ENCODE data around the gene NUTM1. TPM values are rescaled to one million over a fixed set of nuclear protein-coding genes. Genes with fewer than 3 reads are reported as not detected.

NUTM1 gene
- total and polyA plus RNA-seq, 2 of the 13 experiments (the other 11 are each of a cell fraction or from before 2014, with no cell fraction given) = not detected

- no peak for TF ChIP-seq ZNF558 (CRISPR knock-in tag; IDR thresholded peaks at IDR 0.05; ENCODE audit: borderline replicate concordance)
- no peak for TF ChIP-seq ZBTB1 (CRISPR knock-in tag; IDR thresholded peaks at IDR 0.05; ENCODE audit: borderline replicate concordance)
- TF ChIP-seq GATAD2A (CRISPR knock-in tag; IDR thresholded peaks at IDR 0.05) = no peak
- TF ChIP-seq PHF21A (CRISPR knock-in tag; IDR thresholded peaks at IDR 0.05) = no peak
Measured at GRCh38 chr15:34334672-34335071, 8.4 kb upstream of the NUTM1 start (continued).

GRCh38 chr15:34335176-34336032 lies 7.7 kb upstream of the NUTM1 start:
- H3K36me3 ChIP-seq (replicated peaks in 1 of 2; ENCODE audit: control insufficient read depth in 1 of 2, insufficient read depth in 2 of 2, low read length in 2 of 2) = 0 out of 5 replicates have a peak, but pooled peaks cover 0 to 3% of the 10 kb centered on the region in 2 experiments
- H2AFZ ChIP-seq (ENCODE audit: low read length) = no peak overlapping the region
- in situ Hi-C loops (cut with HindIII; ENCODE audit: extremely low pct_ligation_motif_present, low pct_unique_long_range_greater_than_20kb) = no loop called here
- CTCF ChIA-PET (ENCODE audit: low intra/inter-chr PET ratio, low total read pairs) = no interaction called here
- no peaks in the 10 kb centered on the region; a peak in 1 of 5 replicates for H3K27me3 ChIP-seq (ENCODE audit: control insufficient read depth in 1 of 2, insufficient read depth in 2 of 2, low read length in 2 of 2)
- intact Hi-C loops (cut with micrococcal nuclease; ENCODE audit: unreplicated experiment) = no loop called here
- POLR2A ChIA-PET = no interaction called here
- no peak for ATAC-seq
- H3K79me2 ChIP-seq (ENCODE audit: insufficient read depth, low read length) = no peaks in the 10 kb centered on the region
- H3K4me2 ChIP-seq (ENCODE audit: low read depth, low read length) = no peak overlapping the region
- H3K9me3 ChIP-seq (ENCODE audit: low read length) = no peaks in the 10 kb centered on the region
- 92% methylated on average over 3 of the region's 3 CpGs for WGBS (ENCODE audit: low lambda C conversion rate)
- no peak overlapping the region for H3K4me3 ChIP-seq (replicated peaks in 1 of 3; ENCODE audit: insufficient read depth in 1 of 3, low read depth in 2 of 3, low read length in 3 of 3)
- H3K4me1 ChIP-seq (ENCODE audit: insufficient read depth, low read length) = peaks cover 36% of the 10 kb centered on the region
- no peaks in the 10 kb centered on the region for H4K20me1 ChIP-seq (ENCODE audit: insufficient read depth, low read length)
- no peak for TF ChIP-seq ZNF616 (CRISPR knock-in tag; IDR thresholded peaks at IDR 0.05; ENCODE audit: low read depth)
- TF ChIP-seq ZKSCAN5 (CRISPR knock-in tag; IDR thresholded peaks at IDR 0.05) = no peak
- TF ChIP-seq ZNF557 (CRISPR knock-in tag; IDR thresholded peaks at IDR 0.05) = no peak
- no peak for TF ChIP-seq ZNF83 (CRISPR knock-in tag; IDR thresholded peaks at IDR 0.05; ENCODE audit: borderline replicate concordance)
- TF ChIP-seq NFE2L1 (CRISPR knock-in tag; IDR thresholded peaks at IDR 0.05; ENCODE audit: borderline replicate concordance) = no peak
- TF ChIP-seq KLF13 (CRISPR knock-in tag; IDR thresholded peaks at IDR 0.05) = no peak
- TF ChIP-seq KMT2A (CRISPR knock-in tag; IDR thresholded peaks at IDR 0.05) = no peak
- TF ChIP-seq ZBTB7B (CRISPR knock-in tag; IDR thresholded peaks at IDR 0.05) = no peak
- no peak overlapping the region for H3K9ac ChIP-seq (ENCODE audit: insufficient read depth, low read depth, low read length)
- no TSS peak for BruUV-seq (replicated peaks)
- no peak overlapping the region for H3K27ac ChIP-seq (ENCODE audit: extremely low read length, insufficient read depth, low read length)
- no peak for FAIRE-seq
- DNase-seq (ENCODE audit: low spot score) = no peak
